RKO (cell line): ENCODE results near the gene AP3B1.
"Not testable (repeated sequence)": the region's sequence is repeated elsewhere in the genome, so short reads cannot be mapped to it uniquely, and the experiment has no call there.

ENCODE experiments used
- DNase-seq: peaks from one replicate; pipeline ENCODE4 v3.0.0-alpha.2; 2016; ENCODE audit warnings: low spot score

AP3B1 gene

GRCh38 chr5:78162253-78162862, 132.1 kb downstream of the AP3B1 start:
- peak; percentile 40 for DNase-seq

DNA sequence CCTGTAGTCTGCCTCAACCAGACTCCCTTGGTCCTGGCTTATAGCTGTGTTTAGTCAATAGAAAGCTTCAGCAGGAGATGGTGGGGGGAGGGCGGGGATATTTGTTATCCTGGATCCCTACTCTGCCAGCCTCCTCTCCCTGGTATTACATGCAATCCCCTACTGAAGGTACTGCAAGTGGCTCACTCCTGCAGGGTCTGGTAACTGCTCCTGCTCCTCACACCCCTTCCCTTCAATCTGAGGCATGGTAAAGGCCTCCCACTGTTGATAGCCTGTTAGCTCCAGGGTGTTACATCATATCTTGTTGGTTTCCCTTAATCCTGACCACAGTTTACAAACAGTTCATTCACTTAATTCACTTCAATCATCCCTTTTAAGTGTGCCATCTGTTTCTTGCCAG, 137.5 kb downstream of the AP3B1 start:
- DNase-seq = no peak

GRCh38 chr5:78151594-78152271, 142.8 kb downstream of the AP3B1 start:
- DNase-seq = no peak

GRCh38 chr5:78137290-78137689, 157.2 kb downstream of the AP3B1 start:
- DNase-seq = no peak

DNA sequence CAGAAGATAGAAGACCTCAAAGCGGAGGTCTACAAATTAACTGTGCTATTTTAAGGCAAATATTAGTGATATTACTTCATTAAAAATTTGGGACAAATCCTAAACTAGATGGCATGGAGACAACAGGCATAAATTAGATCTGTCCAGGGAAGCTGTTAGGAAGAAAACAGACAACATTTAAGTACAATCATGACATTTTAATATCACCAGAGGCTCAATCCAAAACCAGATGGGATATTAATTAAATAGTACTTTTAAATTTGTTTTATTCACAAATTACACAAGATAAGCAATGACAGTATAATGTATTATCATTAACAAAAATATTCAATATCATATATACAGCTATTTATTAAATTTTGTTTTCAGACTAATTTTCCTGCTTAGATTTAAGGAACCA, 161.1 kb downstream of the AP3B1 start:
- DNase-seq = no peak

GRCh38 chr5:78132507-78132906, 162.0 kb downstream of the AP3B1 start:
- DNase-seq = no peak

- no peak for DNase-seq
These were observed 164.9 kb downstream of the AP3B1 start for GRCh38 chr5:78129597-78129996.

DNA sequence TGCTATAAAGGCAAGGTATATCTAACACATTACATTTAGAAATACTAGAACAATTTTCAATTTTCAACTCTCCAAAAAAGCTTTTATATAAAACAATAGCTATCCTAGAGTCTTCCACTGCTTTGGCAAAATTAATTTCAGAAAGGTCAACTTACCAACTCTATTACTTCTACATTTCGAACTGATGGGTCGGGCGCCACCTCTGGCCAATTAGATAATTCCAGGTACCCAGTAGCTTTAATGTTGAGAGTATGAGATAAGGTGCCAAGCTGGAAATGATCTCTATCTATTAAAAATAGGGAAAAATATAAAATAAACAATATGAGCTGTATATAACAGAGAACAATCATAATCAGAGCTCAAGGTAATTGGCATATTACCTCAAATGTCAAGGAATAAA, 166.6 kb downstream of the AP3B1 start:
- no peak for DNase-seq

DNA sequence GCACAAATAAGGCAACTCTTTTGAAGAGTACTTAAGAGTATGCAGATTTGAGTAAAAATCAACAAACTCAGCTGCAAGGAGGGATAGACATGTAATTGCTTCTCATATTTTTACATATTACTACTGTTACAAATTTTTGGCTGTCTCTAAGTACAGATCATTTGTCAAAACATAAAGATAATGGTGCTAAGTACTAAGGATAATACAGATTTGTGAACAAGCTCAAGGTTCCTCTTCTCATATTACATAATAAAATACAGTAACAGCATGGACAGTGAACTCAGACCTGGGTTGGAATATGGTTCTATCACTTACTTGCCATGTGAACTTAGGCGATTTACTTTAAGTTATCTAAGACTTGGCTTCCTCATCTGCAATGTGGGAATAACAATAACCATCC, 168.0 kb downstream of the AP3B1 start:
- DNase-seq = no peak

GRCh38 chr5:78116167-78116566, 178.3 kb downstream of the AP3B1 start:
- no peak for DNase-seq

DNA sequence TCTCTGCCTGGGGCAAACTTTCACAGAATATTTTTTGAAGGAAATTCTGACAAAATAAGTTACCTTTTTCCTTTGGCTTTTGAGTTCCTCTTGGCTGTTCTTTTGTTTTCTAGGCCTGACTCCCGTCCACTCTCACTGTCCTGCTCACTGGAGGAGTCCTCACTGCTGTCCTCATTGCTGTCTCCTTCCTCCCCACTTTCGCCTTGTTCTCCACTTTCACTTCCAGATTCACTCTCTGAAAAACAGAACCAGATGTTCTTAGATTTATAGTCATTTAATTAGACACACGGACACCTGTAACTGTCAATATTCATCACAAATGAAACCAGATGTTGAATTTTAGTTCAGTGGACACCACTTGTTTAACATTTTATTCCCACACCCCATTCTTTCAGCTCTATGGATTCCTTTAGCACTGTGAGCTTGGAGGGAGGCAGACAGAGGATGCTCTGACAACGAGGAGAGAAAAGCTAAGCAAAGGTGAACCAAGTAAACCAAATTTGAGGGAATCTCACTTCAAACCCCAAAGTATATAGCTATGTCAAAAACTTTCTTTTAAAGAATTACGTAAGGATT, 180.7 kb downstream of the AP3B1 start:
- no peak for DNase-seq

DNA sequence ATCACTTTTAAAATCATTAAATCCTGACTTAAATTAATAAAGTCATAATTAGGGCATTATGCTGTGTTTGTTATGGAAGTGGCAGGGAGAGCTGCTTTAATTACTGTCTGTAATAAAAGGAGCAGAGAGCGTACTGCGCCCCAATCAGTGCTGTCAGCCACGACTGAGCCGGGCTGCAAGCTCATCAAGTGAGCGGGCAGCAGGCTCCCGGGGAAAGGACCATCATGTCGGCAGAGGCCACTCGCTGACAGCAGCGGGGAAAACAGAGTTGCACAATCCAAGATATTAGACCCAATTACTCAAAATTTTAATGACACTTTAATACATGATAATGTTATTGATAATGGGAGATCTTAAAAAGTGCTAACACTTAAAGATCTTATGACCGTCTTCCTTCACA, 181.6 kb downstream of the AP3B1 start:
- no peak for DNase-seq

GRCh38 chr5:78109891-78110324, 184.6 kb downstream of the AP3B1 start:
- DNase-seq = no peak

DNA sequence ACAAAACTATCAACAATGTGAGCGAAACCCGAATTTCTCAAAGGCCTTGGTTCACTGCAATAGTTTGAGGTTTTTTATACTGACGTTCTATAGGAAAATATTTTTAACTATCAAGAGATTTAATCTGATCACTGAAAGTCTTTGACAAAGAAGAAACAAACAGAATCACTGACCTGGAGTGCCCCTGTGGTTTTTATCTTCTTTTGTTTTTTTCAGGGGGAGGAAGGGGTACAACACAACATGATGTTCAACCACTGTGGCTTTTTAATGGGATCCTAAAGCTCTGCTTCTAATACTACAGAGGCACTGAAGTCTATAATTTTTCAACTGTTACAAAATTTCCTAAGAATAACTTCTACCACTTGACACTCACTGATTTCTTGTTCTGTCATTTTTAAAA, 185.9 kb downstream of the AP3B1 start:
- no peak for DNase-seq

DNA sequence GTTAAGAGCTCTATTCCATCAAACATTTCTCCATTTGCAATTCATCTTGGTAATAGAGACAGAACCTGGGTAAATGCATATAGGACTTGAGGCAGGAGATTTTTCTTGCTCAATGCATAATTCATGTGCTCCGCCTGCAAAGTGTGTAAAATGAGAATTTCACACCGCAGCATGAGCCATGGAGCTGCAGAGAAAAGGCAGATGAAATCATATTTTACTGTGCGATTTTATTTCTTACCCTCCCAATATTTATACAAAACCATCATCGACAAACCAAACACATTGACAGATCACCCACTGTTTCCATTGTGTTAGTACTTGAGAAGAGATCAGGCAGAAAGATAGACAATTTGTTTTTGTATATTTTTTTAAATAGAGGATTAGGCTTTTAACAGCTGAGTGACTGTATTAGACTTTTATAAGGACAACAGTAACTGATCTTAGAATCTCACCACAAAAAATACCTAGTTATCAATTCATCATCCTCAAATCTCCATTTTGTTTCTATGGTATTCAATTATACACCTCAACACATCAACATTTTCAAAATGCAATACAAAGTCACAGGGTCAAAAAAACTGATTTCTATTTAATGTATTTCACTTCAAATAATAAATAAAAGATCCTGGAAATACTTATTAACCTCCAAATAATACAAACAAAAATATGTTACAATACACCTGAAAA, 191.1 kb downstream of the AP3B1 start:
- DNase-seq = no peak

DNA sequence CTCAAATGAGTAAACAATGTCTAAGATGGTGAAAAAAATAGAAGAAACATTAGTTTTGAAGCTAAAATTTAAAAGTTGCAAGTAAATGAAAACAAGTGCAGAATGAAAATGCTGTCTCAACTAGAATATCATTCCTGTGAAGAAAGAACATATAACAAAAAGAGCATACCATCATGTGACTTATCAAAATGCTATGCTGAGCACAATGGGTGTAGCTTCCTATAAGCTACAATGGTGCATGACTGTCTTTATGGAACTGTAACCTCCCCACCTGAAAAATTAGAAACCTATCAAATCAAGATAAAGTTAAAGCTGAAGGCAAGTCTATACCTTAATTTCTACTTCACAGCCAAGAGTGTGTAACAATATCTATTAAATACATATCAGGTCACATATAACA, 192.0 kb downstream of the AP3B1 start:
- DNase-seq = no peak

- no peak for DNase-seq
These were observed 199.4 kb downstream of the AP3B1 start for GRCh38 chr5:78095125-78095524.

DNA sequence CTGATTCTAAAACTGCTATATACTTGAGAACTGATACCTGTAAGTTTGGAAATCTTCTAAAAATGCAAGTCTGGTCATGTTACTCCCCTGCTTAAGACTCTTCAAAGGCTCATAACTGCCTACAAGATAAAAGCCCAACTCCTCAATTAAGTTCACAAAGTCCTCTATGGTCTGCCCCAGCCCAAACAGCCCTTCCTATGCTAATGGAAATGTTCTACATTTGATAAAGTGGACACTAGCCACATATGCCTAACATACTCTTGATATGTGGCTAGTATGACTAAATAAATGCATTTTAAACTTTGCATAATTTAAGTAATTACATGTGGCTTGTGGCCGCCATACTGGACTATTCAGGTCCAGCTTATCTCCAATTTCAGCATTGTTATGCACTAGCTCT, 204.5 kb downstream of the AP3B1 start:
- no peak for DNase-seq

DNA sequence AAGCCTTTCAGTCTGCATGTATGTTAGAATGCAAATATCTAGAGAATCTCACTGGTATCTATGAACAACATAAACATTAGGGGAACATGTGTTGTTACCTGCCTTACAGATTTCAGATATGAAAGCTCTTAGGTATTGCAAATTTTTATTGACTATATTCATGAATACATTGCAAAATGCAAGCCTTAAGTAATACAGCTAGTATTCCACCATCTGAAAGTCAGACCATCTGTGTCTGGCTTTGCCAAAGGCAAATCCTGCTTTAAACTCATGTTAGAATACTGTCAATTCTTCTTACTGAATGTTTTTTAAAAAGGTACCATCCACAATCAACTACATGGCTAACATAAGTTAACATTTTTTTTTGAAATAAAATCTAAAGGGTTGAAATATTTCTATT, 215.6 kb downstream of the AP3B1 start:
- no peak for DNase-seq

- no peak for DNase-seq
These were observed 217.0 kb downstream of the AP3B1 start for GRCh38 chr5:78077369-78078068.

GRCh38 chr5:78076351-78076750, 218.1 kb downstream of the AP3B1 start:
- DNase-seq = no peak

GRCh38 chr5:78075301-78075700, 219.2 kb downstream of the AP3B1 start:
- no peak for DNase-seq

DNA sequence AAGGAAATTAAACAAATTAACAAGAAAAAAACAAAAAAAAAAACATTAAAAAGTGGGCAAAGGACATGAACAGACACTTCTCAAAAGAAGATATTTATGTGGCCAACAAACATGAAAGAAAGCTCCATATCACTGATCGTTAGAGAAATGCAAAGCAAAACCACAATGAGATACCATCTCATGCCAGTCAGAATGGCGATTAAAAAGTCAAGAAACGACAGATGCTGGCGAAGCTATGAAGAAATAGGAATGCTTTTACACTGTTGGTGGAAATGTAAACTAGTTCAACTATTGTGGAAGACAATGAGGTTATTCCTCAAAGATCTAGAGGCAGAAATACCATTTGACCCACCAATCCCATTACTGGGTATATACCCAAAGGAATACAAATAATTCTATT, 223.8 kb downstream of the AP3B1 start:
- DNase-seq = not testable (repeated sequence)
